ENCODE results near the gene TSHZ1. TPM values are rescaled to one million over a fixed set of nuclear protein-coding genes. Genes with fewer than 3 reads are reported as not detected.
A peak's percentile ranks its signal among the peaks of the same experiment; 100 is the strongest.

Gene TSHZ1
- total and polyA plus RNA-seq, 8 donors, result 13.3 to 38.5 (median 31.7) TPM

- Histone ChIP-seq H3K27ac (peak overlapping the region in 1 of 2 donors; percentile 21), H3K27me3 (no peaks in the 10 kb centered on the region), H3K4me3 (no peak overlapping the region), H3K4me1 (peaks cover 0 to 53% of the 10 kb centered on the region in 2 donors), H3K9me3 (no peaks in the 10 kb centered on the region), H3K36me3 (no peaks in the 10 kb centered on the region)
- intact Hi-C loops (cut with DNase I), result no loop called here
- ATAC-seq (no peak), DNase-seq (no peak)
- no peak for TF ChIP-seq CTCF (IDR thresholded peaks at IDR 0.05)
These were observed 6.5 kb downstream of the TSHZ1 start for GRCh38 chr18:75216911-75217689.

- ATAC-seq, result no peak
- no peak for DNase-seq
- H3K4me3 ChIP-seq, result no peak overlapping the region
- intact Hi-C loops (cut with DNase I), result no loop called here
- H3K4me1 ChIP-seq, result peaks cover 0 to 52% of the 10 kb centered on the region in 2 donors
- TF ChIP-seq CTCF (IDR thresholded peaks at IDR 0.05), result no peak
- no peaks in the 10 kb centered on the region for H3K36me3 ChIP-seq
- H3K27me3 ChIP-seq, result no peaks in the 10 kb centered on the region
- no peak overlapping the region for H3K27ac ChIP-seq
- H3K9me3 ChIP-seq, result no peaks in the 10 kb centered on the region
These were observed 7.7 kb downstream of the TSHZ1 start for GRCh38 chr18:75218065-75218923.

DNA sequence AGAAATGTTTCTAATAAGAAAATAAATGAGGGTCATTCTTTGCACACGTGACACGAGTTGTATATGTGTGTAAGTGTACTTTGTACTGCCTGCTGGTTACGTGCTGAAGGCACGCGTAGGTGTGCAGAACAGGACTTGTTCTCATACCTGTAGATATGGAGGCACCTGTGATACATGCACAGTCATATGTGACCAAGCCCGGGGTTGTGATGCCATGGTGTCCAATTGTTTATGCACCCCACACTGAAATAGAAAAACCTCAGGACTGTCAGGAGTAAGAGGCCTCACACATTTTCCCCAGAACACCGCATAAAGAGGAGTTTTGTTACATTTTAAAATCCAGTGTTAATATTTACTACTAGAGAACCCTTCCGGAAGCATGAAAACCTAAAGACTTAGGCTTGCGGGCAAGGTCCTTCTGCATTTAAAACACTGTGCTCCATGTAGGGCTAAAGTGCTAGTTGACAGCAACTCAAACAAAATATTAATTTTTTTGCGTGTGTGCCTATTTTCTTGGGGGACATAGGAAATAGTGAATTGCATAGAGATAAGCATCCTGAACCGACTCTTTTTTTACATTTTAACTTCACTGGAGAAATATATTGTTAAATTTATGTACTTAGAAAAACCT lies 9.3 kb downstream of the TSHZ1 start:
- TF ChIP-seq CTCF (IDR thresholded peaks at IDR 0.05), result no peak
- H3K4me1 ChIP-seq, result peaks cover 0 to 51% of the 10 kb centered on the region in 2 donors
- H3K27me3 ChIP-seq, result no peaks in the 10 kb centered on the region
- H3K27ac ChIP-seq, result no peak overlapping the region
- DNase-seq (no peak), ATAC-seq (no peak)
- no peaks in the 10 kb centered on the region for H3K9me3 ChIP-seq
- no peak overlapping the region for H3K4me3 ChIP-seq
- intact Hi-C loops (cut with DNase I), result no loop called here
- H3K36me3 ChIP-seq, result no peaks in the 10 kb centered on the region

DNA sequence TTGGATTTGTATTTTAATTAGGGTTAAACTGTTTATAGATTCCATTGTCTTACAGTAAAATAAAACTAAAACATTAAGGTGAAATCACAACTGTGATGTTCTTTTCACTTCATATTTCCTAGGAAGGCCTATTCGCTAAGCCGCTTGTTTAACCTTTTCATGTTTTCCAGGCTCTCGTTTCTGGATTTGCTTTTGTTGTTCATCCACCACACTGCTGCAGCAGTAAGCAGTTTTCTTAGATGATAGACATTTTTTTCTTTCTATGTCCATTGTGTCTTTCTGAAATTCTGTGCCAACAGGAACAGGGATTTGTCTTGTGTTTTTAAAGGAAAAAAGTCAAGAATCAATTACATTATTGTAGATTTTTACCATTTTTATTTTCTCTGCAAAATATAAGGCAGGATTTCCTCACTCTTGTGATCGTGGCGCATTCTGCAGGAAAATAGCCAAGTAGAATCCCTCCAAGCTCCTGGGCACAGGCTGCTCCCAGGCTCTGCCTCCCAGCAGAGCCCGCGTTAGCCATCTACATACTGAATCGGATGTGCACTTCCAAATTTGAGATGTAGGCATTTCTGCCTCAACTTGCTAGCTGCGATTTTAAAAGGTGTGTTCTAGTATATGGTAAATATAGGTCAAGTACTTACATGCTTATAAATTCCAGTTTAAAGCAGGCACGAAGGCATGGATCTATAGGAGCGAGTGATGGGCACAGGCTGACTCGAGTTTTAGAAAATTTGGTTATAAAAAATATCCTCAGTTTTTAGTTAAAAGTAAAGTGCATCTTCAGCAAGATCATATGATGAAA lies 10.2 kb downstream of the TSHZ1 start:
- Histone ChIP-seq H3K27me3 (no peaks in the 10 kb centered on the region), H3K27ac (no peak overlapping the region), H3K4me3 (no peak overlapping the region), H3K4me1 (peaks cover 0 to 43% of the 10 kb centered on the region in 2 donors), H3K9me3 (no peaks in the 10 kb centered on the region), H3K36me3 (no peaks in the 10 kb centered on the region)
- no peak for TF ChIP-seq CTCF (IDR thresholded peaks at IDR 0.05)
- ATAC-seq (no peak), DNase-seq (no peak)
- intact Hi-C loops (cut with DNase I), result no loop called here

Data from left lung (tissue), 10 donors.